Thymus (tissue), 11 donors: ENCODE results near the gene NEU2. TPM values are rescaled to one million over a fixed set of nuclear protein-coding genes. Genes with fewer than 3 reads are reported as not detected.

ENCODE experiments used
- DNase-seq, 9 donors: peaks; one replicate each; pipeline ENCODE4 v3.0.0-alpha.2; 2013; ENCODE audit warnings: low spot score in 9 of 9, low read depth in 6 of 9, missing footprints in 1 of 9
- H3K27ac ChIP-seq, 2 donors: one replicate each; pipeline ENCODE4 v1.5.1; 2013; ENCODE audit warnings: control low read depth in 1 of 2, low read depth in 1 of 2, low read length in 1 of 2, mild to moderate bottlenecking in 1 of 2, moderate library complexity in 1 of 2
- H3K27me3 ChIP-seq, 2 donors: one replicate each; pipeline ENCODE4 v1.5.1; 2013; ENCODE audit warnings: low read length in 1 of 2; ENCODE audit not compliant: control insufficient read depth in 2 of 2, insufficient read depth in 1 of 2
- H3K36me3 ChIP-seq, 2 donors: one replicate each; pipeline ENCODE4 v1.5.1; 2013; ENCODE audit warnings: low read length in 1 of 2, mild to moderate bottlenecking in 1 of 2, moderate library complexity in 1 of 2; ENCODE audit not compliant: control insufficient read depth in 2 of 2, insufficient read depth in 2 of 2
- H3K4me1 ChIP-seq, 2 donors: one replicate each; pipeline ENCODE4 v1.5.1; 2013; ENCODE audit warnings: low read length in 2 of 2; ENCODE audit not compliant: control insufficient read depth in 2 of 2, insufficient read depth in 2 of 2
- H3K4me3 ChIP-seq, 2 donors: one replicate each; pipeline ENCODE4 v1.5.1; 2013; ENCODE audit warnings: low read length in 2 of 2, control low read depth in 1 of 2, mild to moderate bottlenecking in 1 of 2
- H3K9me3 ChIP-seq, 2 donors: one replicate each; pipeline ENCODE4 v1.5.1; 2013; ENCODE audit warnings: low read length in 1 of 2, mild to moderate bottlenecking in 1 of 2; ENCODE audit not compliant: control insufficient read depth in 2 of 2, insufficient read depth in 1 of 2
- WGBS: extraction: QIAGEN DNeasy Blood & Tissue Kit; methylation state at CpG from one replicate; pipeline ENCODE4 v1.1.7; 2013; 5-methylcytosine and 5-hydroxymethylcytosine counted together
- polyA plus RNA-seq: library from polyadenylated mRNA; stranded (reverse); fragments of 200-250 nt; gene quantifications from one replicate; pipeline ENCODE4 v1.2.3, GENCODE V29; 2013
- total RNA-seq: library from RNA; stranded (reverse); fragments of 120-200 nt; gene quantifications from one replicate; pipeline ENCODE4 v1.2.4, GENCODE V29; 2013
- donor health status: healthy.

NEU2 gene
- total and polyA plus RNA-seq, 2 donors = not detected

GRCh38 chr2:233083782-233084181 is 51.3 kb downstream of the NEU2 start:
- Histone ChIP-seq H3K27me3 (no peaks in the 10 kb centered on the region), H3K27ac (peak overlapping the region; percentile 70 to 73), H3K36me3 (peaks cover 10 to 23% of the 10 kb centered on the region in 2 donors), H3K9me3 (peaks cover 0 to 11% of the 10 kb centered on the region in 2 donors), H3K4me3 (no peak overlapping the region), H3K4me1 (peaks cover 59 to 73% of the 10 kb centered on the region in 2 donors)
- peak in 1 of 9 donors; percentile 65 for DNase-seq
- WGBS = 54% methylated on average over 8 of the region's 8 CpGs

GRCh38 chr2:233084488-233084887 is 52.0 kb downstream of the NEU2 start:
- peak in 1 of 9 donors; percentile 65 for DNase-seq
- H3K27ac ChIP-seq = peak overlapping the region; percentile 67 to 70
- WGBS = 30% methylated on average over 13 of the region's 13 CpGs
- peaks cover 0 to 9% of the 10 kb centered on the region in 2 donors for H3K9me3 ChIP-seq
- peaks cover 52 to 66% of the 10 kb centered on the region in 2 donors for H3K4me1 ChIP-seq
- H3K27me3 ChIP-seq = no peaks in the 10 kb centered on the region
- H3K36me3 ChIP-seq = peaks cover 11 to 30% of the 10 kb centered on the region in 2 donors
- H3K4me3 ChIP-seq = no peak overlapping the region

Other genes starting within 250 kb of the NEU2 start
- 1.4 TPM for gene SNORC, start 162.4 kb upstream of the NEU2 start, total RNA-seq
- gene SNORC, start 162.4 kb upstream of the NEU2 start, polyA plus RNA-seq = 5.0 TPM
- gene NGEF, start 19.4 kb upstream of the NEU2 start, total RNA-seq = 0.14 TPM
- 0.18 TPM for gene NGEF, start 19.4 kb upstream of the NEU2 start, polyA plus RNA-seq
- gene INPP5D, start 27.7 kb downstream of the NEU2 start, total RNA-seq = 26.6 TPM
- gene INPP5D, start 27.7 kb downstream of the NEU2 start, polyA plus RNA-seq = 42.0 TPM
- gene ATG16L1, start 219.0 kb downstream of the NEU2 start, total RNA-seq = 23.4 TPM
- gene ATG16L1, start 219.0 kb downstream of the NEU2 start, polyA plus RNA-seq = 27.6 TPM